Stomach (tissue), 9 donors: ENCODE results near the gene PPM1G. TPM values are rescaled to one million over a fixed set of nuclear protein-coding genes. Genes with fewer than 3 reads are reported as not detected.

Experiments
- DNase-seq, 2 donors: peaks; one replicate each; pipeline versions ENCODE4 v3.0.0 to v3.0.0-alpha.2; 2013 to 2019
- H3K27ac ChIP-seq, 5 donors: fragments of 200-600 bp in 4 of 5; sonication (generic) in 4 of 5; one replicate each; pipeline ENCODE4 v1.5.1; 2013 to 2019; ENCODE audit warnings: mild to moderate bottlenecking in 1 of 5, moderate library complexity in 1 of 5
- H3K27me3 ChIP-seq, 3 donors: fragments of 200-600 bp; sonication (generic); one replicate each; pipeline ENCODE4 v1.5.1; 2017 to 2019; ENCODE audit warnings: mixed run types in 1 of 3
- H3K36me3 ChIP-seq, 4 donors: fragments of 200-600 bp; sonication (generic); 1 replicate in 3 of 4; 2 replicates in 1 of 4; pipeline ENCODE4 v1.5.1; 2016 to 2019
- H3K4me1 ChIP-seq, 4 donors: fragments of 200-600 bp; sonication (generic); one replicate each; pipeline ENCODE4 v1.5.1; 2016 to 2019
- H3K4me3 ChIP-seq, 4 donors: fragments of 200-600 bp; sonication (generic) in 3 of 4; one replicate each; pipeline ENCODE4 v1.5.1; 2016 to 2019; ENCODE audit warnings: mild to moderate bottlenecking in 1 of 4
- H3K9me3 ChIP-seq, 4 donors: fragments of 200-600 bp; sonication (generic); one replicate each; pipeline ENCODE4 v1.5.1; 2016 to 2019
- CTCF ChIP-seq, 7 experiments: fragments of 450-650 bp in 4 of 7; fragments of 200-600 bp in 3 of 7; sonication (generic) in 3 of 7; IDR thresholded peaks; one replicate each; pipeline ENCODE4 v1.5.1; 2016 to 2019; ENCODE audit warnings: antibody characterized with exemption in 7 of 7, control low read depth in 2 of 7, mild to moderate bottlenecking in 1 of 7
- EP300 ChIP-seq: sonication (generic); formaldehyde crosslinking; IDR thresholded peaks from one replicate; pipeline ENCODE4 v1.6.1; 2017; ENCODE audit warnings: antibody characterized with exemption
- POLR2A ChIP-seq, 4 donors: fragments of 450-650 bp; IDR thresholded peaks; one replicate each; pipeline ENCODE4 v1.6.1; 2016; ENCODE audit warnings: antibody characterized with exemption in 4 of 4, control low read depth in 2 of 4, mild to moderate bottlenecking in 1 of 4, moderate library complexity in 1 of 4
- POLR2AphosphoS5 ChIP-seq, 3 donors: sonication (generic); formaldehyde crosslinking; IDR thresholded peaks; one replicate each; pipeline ENCODE4 v1.6.1; 2016; ENCODE audit warnings: antibody characterized with exemption in 3 of 3
- WGBS, 5 donors: extraction: QIAGEN DNeasy Blood & Tissue Kit in 3 of 5; methylation state at CpG; one replicate each; pipeline versions ENCODE4 v1.1.5 to v1.1.7; 2013 to 2018; 5-methylcytosine and 5-hydroxymethylcytosine counted together
- intact Hi-C: fragments of 100-400 bp; cut with DNase I; formaldehyde crosslinking; loops from one replicate; pipeline ENCODE4 v1.15.1; 2023; ENCODE audit warnings: low total_unique reads
- polyA plus RNA-seq, 3 donors: library from polyadenylated mRNA; stranded (reverse); fragments of 200-250 nt; gene quantifications; one replicate each; pipeline ENCODE4 v1.2.3, GENCODE V29; 2013
- total RNA-seq, 5 donors: library from RNA; depleted of rRNA; stranded (reverse); fragments of >200 nt; gene quantifications; one replicate each; pipeline versions ENCODE4 v1.1.0 to v1.2.3, GENCODE V29; 2014 to 2016
- donor health status: healthy with polysubstance abuse.
- donor health status: Bipolar disorder and iron deficiency.
- donor health status: healthy.

The PPM1G gene
- total and polyA plus RNA-seq, 8 donors = 10.5 to 49.8 (median 43.6) TPM

- H3K4me1 ChIP-seq = peaks cover 0 to 13% (median 2%) of the 10 kb centered on the region in 4 donors
- peaks cover 5 to 17% (median 12%) of the 10 kb centered on the region in 4 donors for H3K36me3 ChIP-seq
- DNase-seq = no peak
- H3K4me3 ChIP-seq = no peak overlapping the region
- TF ChIP-seq EP300 (no peak), POLR2AphosphoS5 (IDR thresholded peaks at IDR 0.05) (no peak), CTCF (IDR thresholded peaks at IDR 0.05) (no peak), POLR2A (IDR thresholded peaks at IDR 0.05) (no peak)
- WGBS, 5 donors = 98 to 100% (median 100%) methylated on average over 2 of the region's 2 CpGs
- no peak overlapping the region for H3K27ac ChIP-seq
- intact Hi-C loops = no loop called here
- no peaks in the 10 kb centered on the region for H3K9me3 ChIP-seq
- H3K27me3 ChIP-seq = no peaks in the 10 kb centered on the region
These were observed 8.8 kb downstream of the PPM1G start for GRCh38 chr2:27400348-27401135.

- no peaks in the 10 kb centered on the region for H3K9me3 ChIP-seq
- TF ChIP-seq POLR2A (IDR thresholded peaks at IDR 0.05) (no peak), POLR2AphosphoS5 (IDR thresholded peaks at IDR 0.05) (no peak), CTCF (IDR thresholded peaks at IDR 0.05) (no peak), EP300 (no peak)
- intact Hi-C loops = no loop called here
These were observed 10.4 kb downstream of the PPM1G start for GRCh38 chr2:27398962-27399361.

GRCh38 chr2:27393225-27393624, 16.2 kb downstream of the PPM1G start:
- 93 to 99% (median 98%) methylated on average over 28 to 33 of the region's 33 CpGs for WGBS, 5 donors
- TF ChIP-seq POLR2A (IDR thresholded peaks at IDR 0.05) = no peak
- TF ChIP-seq POLR2AphosphoS5 (IDR thresholded peaks at IDR 0.05) = no peak
- no peak for TF ChIP-seq CTCF (IDR thresholded peaks at IDR 0.05)
- TF ChIP-seq EP300 = no peak

More at GRCh38 chr2:27398962-27399361, 10.4 kb downstream of the PPM1G start:
- Histone ChIP-seq H3K27me3 (no peaks in the 10 kb centered on the region), H3K36me3 (peaks cover 0 to 5% (median 2%) of the 10 kb centered on the region in 4 donors), H3K4me3 (no peak overlapping the region), H3K4me1 (peaks cover 0 to 11% (median 0%) of the 10 kb centered on the region in 4 donors), H3K27ac (no peak overlapping the region)
- DNase-seq = no peak
- 91 to 96% (median 92%) methylated on average over 5 of the region's 5 CpGs for WGBS, 5 donors

GRCh38 chr2:27390822-27391679, 18.3 kb downstream of the PPM1G start:
- Histone ChIP-seq H3K36me3 (peaks cover 7 to 26% (median 20%) of the 10 kb centered on the region in 4 donors), H3K9me3 (no peaks in the 10 kb centered on the region), H3K4me1 (no peaks in the 10 kb centered on the region), H3K27ac (no peak overlapping the region), H3K27me3 (no peaks in the 10 kb centered on the region), H3K4me3 (no peak overlapping the region)
- DNase-seq = no peak
- WGBS, 5 donors = 89 to 95% (median 93%) methylated on average over 9 of the region's 9 CpGs
- no peak for TF ChIP-seq POLR2AphosphoS5 (IDR thresholded peaks at IDR 0.05)
- no peak for TF ChIP-seq CTCF (IDR thresholded peaks at IDR 0.05)
- no peak for TF ChIP-seq POLR2A (IDR thresholded peaks at IDR 0.05)
- TF ChIP-seq EP300 = no peak
- intact Hi-C loops = no loop called here

More at GRCh38 chr2:27393225-27393624, 16.2 kb downstream of the PPM1G start:
- intact Hi-C loops = no loop called here
- H3K9me3 ChIP-seq = no peaks in the 10 kb centered on the region
- peaks cover 0 to 5% (median 0%) of the 10 kb centered on the region in 4 donors for H3K4me1 ChIP-seq
- H3K4me3 ChIP-seq = no peak overlapping the region
- peaks cover 3 to 14% (median 11%) of the 10 kb centered on the region in 4 donors for H3K36me3 ChIP-seq
- H3K27ac ChIP-seq = no peak overlapping the region
- H3K27me3 ChIP-seq = no peaks in the 10 kb centered on the region
- DNase-seq = no peak
